LNCaP clone FGC (cell line): ENCODE data around the gene DEPP1.

ENCODE experiments used
- DNase-seq: peaks from one replicate; pipeline ENCODE4 v3.0.0-alpha.2; 2011; ENCODE audit warnings: low read depth
- H3K4me3 ChIP-seq: 2 replicates; pipeline ENCODE4 v1.5.1; 2011; ENCODE audit warnings: mild to moderate bottlenecking, low read depth, low read length, control low read depth
- CTCF ChIP-seq: IDR thresholded peaks from 2 replicates; pipeline ENCODE4 v1.5.1; 2012; ENCODE audit warnings: mild to moderate bottlenecking; ENCODE audit not compliant: control insufficient read depth, insufficient read depth; ENCODE audit errors: extremely low read depth

The DEPP1 gene

GRCh38 chr10:44983066-44983894 lies 4.7 kb upstream of the DEPP1 start:
- no peak for TF ChIP-seq CTCF
- no peak for DNase-seq
- no peak overlapping the region for H3K4me3 ChIP-seq

GRCh38 chr10:44982496-44982895 lies 3.9 kb upstream of the DEPP1 start:
- no peak for TF ChIP-seq CTCF
- no peak overlapping the region for H3K4me3 ChIP-seq
- DNase-seq = no peak

GRCh38 chr10:44982114-44982460 lies 3.5 kb upstream of the DEPP1 start:
- no peak for DNase-seq
- no peak for TF ChIP-seq CTCF

GRCh38 chr10:44981172-44982113 lies 2.8 kb upstream of the DEPP1 start:
- no peak for TF ChIP-seq CTCF
- no peak overlapping the region for H3K4me3 ChIP-seq
- DNase-seq = no peak

More at GRCh38 chr10:44982114-44982460, 3.5 kb upstream of the DEPP1 start:
- no peak overlapping the region for H3K4me3 ChIP-seq

GRCh38 chr10:44980309-44981171 lies 1.9 kb upstream of the DEPP1 start:
- DNase-seq = no peak
- H3K4me3 ChIP-seq = no peak overlapping the region
- no peak for TF ChIP-seq CTCF
